ENCODE measurements around the gene DYRK1A. TPM values are rescaled to one million over a fixed set of nuclear protein-coding genes. Genes with fewer than 3 reads are reported as not detected.
A peak's percentile ranks its signal among the peaks of the same experiment; 100 is the strongest.

The DYRK1A gene
- total RNA-seq, 2 experiments from 2014 or later = 49.8 to 51.4 TPM

DNA sequence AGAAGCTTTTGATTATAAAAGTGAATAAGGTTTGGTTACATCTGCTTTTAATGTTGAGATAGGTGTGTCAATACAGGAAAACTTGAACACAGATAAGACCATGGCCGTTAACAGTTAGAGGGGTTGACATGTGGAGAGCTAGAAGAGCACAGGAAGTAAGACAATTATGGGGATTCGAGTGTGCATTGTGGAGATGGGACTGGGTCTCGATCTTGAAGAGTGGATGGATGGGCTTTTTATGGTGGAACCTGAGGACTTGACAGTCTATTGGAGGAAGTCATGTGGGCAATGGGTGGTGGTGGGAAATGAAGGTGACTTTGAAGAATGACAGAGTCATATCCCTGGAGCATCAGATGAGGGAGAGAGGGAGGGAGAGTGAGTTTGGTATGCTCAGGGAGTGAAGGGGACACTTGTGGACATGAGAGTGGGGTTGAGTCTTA, 12.1 kb downstream of the DYRK1A start:
- Mint-ChIP-seq H3K9me3 (peaks cover 9% of the 10 kb centered on the region), H3K4me3 (no peak overlapping the region), H3K27ac (peak overlapping the region; percentile 6), H3K27me3 (ENCODE audit: low read depth) (no peaks in the 10 kb centered on the region), H3K36me3 (ENCODE audit: low read depth) (peaks cover 20% of the 10 kb centered on the region), H3K4me1 (ENCODE audit: low read depth) (peaks cover 78% of the 10 kb centered on the region)
- intact Hi-C loops (cut with micrococcal nuclease) = loop anchor here (10.0 kb wide), 1 partner anchor 394 kb away; no protein-coding TSS in a partner anchor
- no peak for DNase-seq
- CTCF ChIA-PET = no interaction called here

- Mint-ChIP-seq H3K27ac (no peak overlapping the region), H3K4me3 (no peak overlapping the region), H3K36me3 (ENCODE audit: low read depth) (peaks cover 23% of the 10 kb centered on the region), H3K4me1 (ENCODE audit: low read depth) (peaks cover 81% of the 10 kb centered on the region), H3K27me3 (ENCODE audit: low read depth) (no peaks in the 10 kb centered on the region), H3K9me3 (peaks cover 11% of the 10 kb centered on the region)
- CTCF ChIA-PET = interaction anchor here (1.1 kb wide), 1 partner anchor 75 kb away, joined by 3 read pairs; no protein-coding TSS in a partner anchor
- no peak for DNase-seq
- intact Hi-C loops (cut with micrococcal nuclease) = no loop called here
These were observed 14.1 kb downstream of the DYRK1A start for GRCh38 chr21:37380349-37381323.

- Mint-ChIP-seq H3K27me3 (ENCODE audit: low read depth) (no peaks in the 10 kb centered on the region), H3K27ac (no peak overlapping the region), H3K4me1 (ENCODE audit: low read depth) (peaks cover 81% of the 10 kb centered on the region), H3K4me3 (no peak overlapping the region), H3K9me3 (peaks cover 11% of the 10 kb centered on the region), H3K36me3 (ENCODE audit: low read depth) (peaks cover 19% of the 10 kb centered on the region)
- intact Hi-C loops (cut with micrococcal nuclease) = no loop called here
- CTCF ChIA-PET = interaction anchor here (0.6 to 1.3 kb wide), 3 partner anchors 11 to 163 kb away, joined by 3 to 5 read pairs (median 4); no protein-coding TSS in a partner anchor
- DNase-seq = no peak
These were observed 15.5 kb downstream of the DYRK1A start for GRCh38 chr21:37381883-37382585.

GRCh38 chr21:37383086-37383485, 16.5 kb downstream of the DYRK1A start:
- peaks cover 11% of the 10 kb centered on the region for H3K9me3 Mint-ChIP-seq
- CTCF ChIA-PET = interaction anchor here (0.7 to 1.3 kb wide), 2 partner anchors 12 to 134 kb away, joined by 3 to 5 read pairs; no protein-coding TSS in a partner anchor
- no peak for DNase-seq
- intact Hi-C loops (cut with micrococcal nuclease) = no loop called here
- no peaks in the 10 kb centered on the region for H3K27me3 Mint-ChIP-seq (ENCODE audit: low read depth)
- H3K36me3 Mint-ChIP-seq (ENCODE audit: low read depth) = peaks cover 17% of the 10 kb centered on the region
- peaks cover 83% of the 10 kb centered on the region for H3K4me1 Mint-ChIP-seq (ENCODE audit: low read depth)
- no peak overlapping the region for H3K4me3 Mint-ChIP-seq
- H3K27ac Mint-ChIP-seq = no peak overlapping the region

DNA sequence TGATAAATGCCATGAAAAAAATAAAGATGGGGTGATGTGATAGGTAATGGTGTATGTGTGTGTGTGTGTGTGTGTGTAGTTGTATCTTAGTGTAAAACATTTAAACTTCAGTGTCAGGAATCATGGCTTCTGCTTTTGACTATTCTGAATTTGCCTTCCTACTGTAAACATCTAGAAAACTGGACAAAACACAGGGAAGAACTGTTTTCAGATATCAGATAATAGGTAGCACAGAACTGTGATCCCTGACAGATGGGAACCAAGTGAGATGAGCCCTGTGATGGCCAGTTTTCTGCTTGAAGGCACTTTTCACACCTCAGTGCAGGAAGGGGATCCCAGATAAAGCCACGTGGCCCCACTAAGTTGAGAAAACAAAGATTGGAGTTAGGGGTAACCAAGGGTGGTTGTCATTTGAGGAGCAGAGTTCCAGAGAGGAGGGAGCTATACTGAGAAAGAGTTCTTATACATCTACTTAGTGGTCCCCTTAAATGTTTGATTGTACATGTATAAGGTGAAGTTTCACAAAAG, 17.3 kb downstream of the DYRK1A start:
- Mint-ChIP-seq H3K9me3 (peaks cover 11% of the 10 kb centered on the region), H3K27ac (no peak overlapping the region), H3K4me1 (ENCODE audit: low read depth) (peaks cover 77% of the 10 kb centered on the region), H3K36me3 (ENCODE audit: low read depth) (peaks cover 17% of the 10 kb centered on the region), H3K27me3 (ENCODE audit: low read depth) (no peaks in the 10 kb centered on the region), H3K4me3 (no peak overlapping the region)
- DNase-seq = no peak
- CTCF ChIA-PET = no interaction called here
- intact Hi-C loops (cut with micrococcal nuclease) = no loop called here

GRCh38 chr21:37384416-37384815, 17.8 kb downstream of the DYRK1A start:
- DNase-seq = no peak
- peaks cover 11% of the 10 kb centered on the region for H3K9me3 Mint-ChIP-seq
- H3K4me3 Mint-ChIP-seq = no peak overlapping the region
- CTCF ChIA-PET = no interaction called here
- H3K27ac Mint-ChIP-seq = peak overlapping the region; percentile 19
- peaks cover 76% of the 10 kb centered on the region for H3K4me1 Mint-ChIP-seq (ENCODE audit: low read depth)
- no peaks in the 10 kb centered on the region for H3K27me3 Mint-ChIP-seq (ENCODE audit: low read depth)
- H3K36me3 Mint-ChIP-seq (ENCODE audit: low read depth) = peaks cover 17% of the 10 kb centered on the region
- intact Hi-C loops (cut with micrococcal nuclease) = no loop called here

DNA sequence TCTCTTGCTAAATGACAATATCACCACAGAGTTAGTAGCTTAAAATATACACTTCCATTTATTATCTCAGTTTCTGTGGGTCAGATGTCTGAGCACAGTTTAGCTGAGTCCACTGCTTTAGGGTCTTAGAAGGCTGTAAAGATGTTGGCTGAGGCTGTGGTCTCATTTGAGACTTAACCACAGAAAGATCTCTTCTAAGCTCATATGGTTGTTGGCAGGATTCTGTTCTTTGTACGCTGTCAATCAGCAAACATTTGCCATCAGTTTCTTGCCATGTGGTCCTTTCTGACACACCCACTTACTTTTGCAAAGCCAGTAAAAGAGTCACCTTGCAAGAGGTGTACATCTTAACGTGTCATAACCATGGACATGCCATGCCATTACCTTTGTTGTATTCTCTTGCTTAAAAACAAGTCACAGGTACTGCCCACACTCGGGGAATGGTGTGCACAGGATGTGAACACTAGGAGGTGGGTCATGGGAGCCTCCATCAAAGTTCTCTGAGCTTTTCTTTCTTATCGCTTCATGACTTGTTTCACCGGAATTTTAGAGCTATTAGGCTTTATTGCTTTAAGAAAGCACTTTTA, 18.7 kb downstream of the DYRK1A start:
- CTCF ChIA-PET = interaction anchor here (1.2 kb wide), 1 partner anchor 15 kb away, joined by 3 read pairs; no protein-coding TSS in a partner anchor
- H3K36me3 Mint-ChIP-seq (ENCODE audit: low read depth) = peaks cover 17% of the 10 kb centered on the region
- intact Hi-C loops (cut with micrococcal nuclease) = no loop called here
- peaks cover 79% of the 10 kb centered on the region for H3K4me1 Mint-ChIP-seq (ENCODE audit: low read depth)
- peaks cover 11% of the 10 kb centered on the region for H3K9me3 Mint-ChIP-seq
- H3K27me3 Mint-ChIP-seq (ENCODE audit: low read depth) = no peaks in the 10 kb centered on the region
- no peak overlapping the region for H3K27ac Mint-ChIP-seq
- DNase-seq = no peak
- no peak overlapping the region for H3K4me3 Mint-ChIP-seq

DNA sequence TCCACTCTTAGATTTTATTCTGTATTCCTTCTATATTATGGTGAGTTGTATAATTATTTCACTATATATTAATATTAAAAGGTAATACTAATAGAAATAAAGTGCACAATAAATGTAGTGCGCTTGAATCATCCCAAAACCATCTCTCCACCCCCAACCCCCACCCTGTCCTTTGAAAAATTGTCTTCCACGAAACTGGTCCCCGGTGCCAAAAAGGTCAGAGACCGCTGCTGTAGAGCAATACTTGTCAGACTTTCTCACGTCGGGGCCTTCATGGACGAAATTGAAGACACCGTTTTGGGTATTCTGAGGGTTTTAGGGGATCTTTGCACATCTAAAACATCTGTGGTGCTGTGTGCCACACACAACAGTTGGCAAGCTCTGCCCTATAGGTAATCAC, 19.6 kb downstream of the DYRK1A start:
- H3K4me3 Mint-ChIP-seq = no peak overlapping the region
- no peaks in the 10 kb centered on the region for H3K27me3 Mint-ChIP-seq (ENCODE audit: low read depth)
- CTCF ChIA-PET = interaction anchor here (0.9 to 1.2 kb wide), 3 partner anchors 15 to 77 kb away, joined by 3 to 4 read pairs (median 3); no protein-coding TSS in a partner anchor
- H3K9me3 Mint-ChIP-seq = peaks cover 9% of the 10 kb centered on the region
- no peak overlapping the region for H3K27ac Mint-ChIP-seq
- peaks cover 79% of the 10 kb centered on the region for H3K4me1 Mint-ChIP-seq (ENCODE audit: low read depth)
- intact Hi-C loops (cut with micrococcal nuclease) = no loop called here
- H3K36me3 Mint-ChIP-seq (ENCODE audit: low read depth) = peaks cover 14% of the 10 kb centered on the region
- no peak for DNase-seq

- no peak overlapping the region for H3K27ac Mint-ChIP-seq
- no peaks in the 10 kb centered on the region for H3K27me3 Mint-ChIP-seq (ENCODE audit: low read depth)
- no peak for DNase-seq
- H3K9me3 Mint-ChIP-seq = no peaks in the 10 kb centered on the region
- CTCF ChIA-PET = interaction anchor here (1.8 kb wide), 1 partner anchor 12 kb away, joined by 4 read pairs; no protein-coding TSS in a partner anchor
- intact Hi-C loops (cut with micrococcal nuclease) = no loop called here
- H3K36me3 Mint-ChIP-seq (ENCODE audit: low read depth) = peaks cover 4% of the 10 kb centered on the region
- H3K4me3 Mint-ChIP-seq = no peak overlapping the region
- H3K4me1 Mint-ChIP-seq (ENCODE audit: low read depth) = peaks cover 82% of the 10 kb centered on the region
These were observed 22.9 kb downstream of the DYRK1A start for GRCh38 chr21:37389456-37389855.

DNA sequence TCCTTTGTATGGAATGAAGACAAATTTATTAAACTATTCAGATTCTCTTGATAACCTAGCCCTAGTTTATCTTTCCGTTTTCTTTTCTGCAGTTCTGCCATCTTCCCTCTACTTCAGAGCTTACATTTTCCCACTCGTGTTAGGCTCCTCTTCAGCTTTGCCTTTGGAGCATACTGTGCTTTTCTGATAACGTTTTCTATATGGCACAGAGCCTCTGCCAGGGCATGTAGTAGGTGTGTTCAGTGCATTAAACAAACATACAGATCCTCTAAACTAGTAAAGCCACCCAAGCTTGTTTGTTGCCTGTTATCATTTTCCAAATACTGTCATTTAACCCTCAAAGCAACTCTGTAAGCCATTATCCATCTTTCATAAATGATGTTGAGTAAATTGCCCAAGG, 25.1 kb downstream of the DYRK1A start:
- Mint-ChIP-seq H3K9me3 (no peaks in the 10 kb centered on the region), H3K36me3 (ENCODE audit: low read depth) (peaks cover 6% of the 10 kb centered on the region), H3K27ac (peak overlapping the region; percentile 18), H3K4me1 (ENCODE audit: low read depth) (peaks cover 81% of the 10 kb centered on the region), H3K4me3 (no peak overlapping the region), H3K27me3 (ENCODE audit: low read depth) (no peaks in the 10 kb centered on the region)
- CTCF ChIA-PET = interaction anchor here (0.6 kb wide), 1 partner anchor 16 kb away, joined by 3 read pairs; no protein-coding TSS in a partner anchor
- DNase-seq = no peak
- intact Hi-C loops (cut with micrococcal nuclease) = loop anchor here (2.0 kb wide), 1 partner anchor 17 kb away; no protein-coding TSS in a partner anchor

- CTCF ChIA-PET = no interaction called here
- H3K4me1 Mint-ChIP-seq (ENCODE audit: low read depth) = peaks cover 82% of the 10 kb centered on the region
These were observed 25.9 kb downstream of the DYRK1A start for GRCh38 chr21:37392441-37392840.

More at GRCh38 chr21:37392441-37392840, 25.9 kb downstream of the DYRK1A start:
- no peaks in the 10 kb centered on the region for H3K9me3 Mint-ChIP-seq
- no peak overlapping the region for H3K27ac Mint-ChIP-seq
- intact Hi-C loops (cut with micrococcal nuclease) = loop anchor here (2.0 kb wide), 1 partner anchor 16 kb away; no protein-coding TSS in a partner anchor
- H3K4me3 Mint-ChIP-seq = no peak overlapping the region
- H3K27me3 Mint-ChIP-seq (ENCODE audit: low read depth) = no peaks in the 10 kb centered on the region
- H3K36me3 Mint-ChIP-seq (ENCODE audit: low read depth) = peaks cover 6% of the 10 kb centered on the region
- DNase-seq = no peak

All from activated naive CD4-positive, alpha-beta T cell treated with anti-CD3 and anti-CD28 coated beads for 36 hours (primary cell).